Left renal pelvis (tissue), 4 donors: Measurements from ENCODE around the gene NAT14. TPM values are rescaled to one million over a fixed set of nuclear protein-coding genes. Genes with fewer than 3 reads are reported as not detected.
"Not testable (repeated sequence)": the region's sequence is repeated elsewhere in the genome, so short reads cannot be mapped to it uniquely, and the experiment has no call there.

Experiments
- DNase-seq, 4 donors: peaks; one replicate each; pipeline ENCODE4 v3.0.0-alpha.2; 2013; ENCODE audit warnings: low read depth in 4 of 4, low spot score in 3 of 4
- polyA plus RNA-seq, 4 donors: library from polyadenylated mRNA; unstranded; fragments of 120-200 nt; gene quantifications; one replicate each; pipeline ENCODE4 v1.2.1, GENCODE V29; 2013; ENCODE audit not compliant: insufficient read length in 4 of 4

Gene NAT14
- polyA plus RNA-seq, 4 donors = 31.4 to 56.7 (median 46.4) TPM

DNA sequence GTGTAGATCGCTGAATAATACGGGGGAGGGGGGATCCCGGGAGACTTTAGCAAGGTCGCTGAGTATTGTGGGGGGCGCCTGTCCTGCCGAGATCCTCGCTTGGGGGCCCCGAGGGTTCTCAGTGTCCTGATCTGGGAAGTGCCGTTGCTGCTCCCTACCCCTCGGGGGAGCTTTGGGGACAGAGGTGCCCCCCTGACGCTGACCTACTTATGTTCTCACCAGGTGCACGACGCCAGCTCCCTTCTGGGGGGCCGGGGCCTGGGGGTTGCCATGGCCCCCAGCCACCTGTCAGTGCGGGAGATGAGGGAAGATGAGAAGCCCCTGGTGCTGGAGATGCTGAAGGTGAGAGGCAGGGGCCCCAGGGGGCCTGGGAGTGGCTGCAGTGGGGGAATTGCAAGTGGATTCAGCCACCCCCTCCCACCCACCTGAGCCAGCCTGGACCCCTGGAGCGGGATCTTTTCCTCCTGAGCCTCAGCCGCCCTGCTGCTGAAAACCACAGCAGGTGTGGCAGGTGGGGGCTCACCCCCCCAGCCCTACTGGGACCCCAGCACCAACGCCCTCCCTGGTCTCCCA, 537 bp downstream of the NAT14 start:
- DNase-seq = no peak

DNA sequence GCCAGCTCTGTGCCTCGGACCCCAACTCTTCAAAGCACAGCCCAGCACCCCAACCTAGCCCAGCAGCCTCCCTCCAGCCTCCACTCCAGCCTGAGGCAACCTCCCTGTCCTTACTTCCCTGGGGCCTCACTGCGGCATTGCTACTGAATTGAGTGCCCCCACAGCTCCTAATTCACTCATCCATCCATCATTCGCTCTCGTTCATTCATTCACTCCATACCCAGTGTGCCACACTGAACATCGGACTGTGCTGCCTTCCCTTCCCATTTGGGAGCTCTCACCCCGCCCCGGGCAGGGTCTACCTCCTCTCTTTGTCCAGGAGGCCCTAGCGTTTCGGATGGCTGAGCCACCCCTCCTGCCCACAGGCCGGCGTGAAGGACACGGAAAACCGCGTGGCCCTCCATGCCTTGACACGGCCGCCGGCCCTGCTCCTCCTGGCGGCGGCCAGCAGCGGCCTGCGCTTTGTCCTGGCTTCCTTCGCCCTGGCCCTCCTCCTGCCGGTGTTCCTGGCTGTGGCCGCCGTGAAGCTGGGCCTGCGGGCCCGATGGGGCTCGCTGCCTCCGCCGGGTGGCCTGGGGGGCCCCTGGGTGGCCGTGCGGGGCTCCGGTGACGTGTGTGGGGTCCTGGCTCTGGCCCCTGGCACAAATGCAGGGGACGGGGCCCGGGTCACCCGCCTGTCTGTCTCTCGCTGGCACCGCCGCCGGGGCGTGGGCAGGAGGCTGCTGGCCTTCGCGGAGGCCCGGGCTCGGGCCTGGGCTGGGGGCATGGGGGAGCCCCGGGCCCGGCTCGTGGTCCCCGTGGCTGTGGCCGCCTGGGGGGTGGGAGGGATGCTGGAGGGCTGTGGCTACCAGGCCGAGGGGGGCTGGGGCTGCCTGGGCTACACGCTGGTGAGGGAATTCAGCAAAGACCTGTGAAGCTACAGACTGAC, 1.3 kb downstream of the NAT14 start:
- no peak for DNase-seq

DNA sequence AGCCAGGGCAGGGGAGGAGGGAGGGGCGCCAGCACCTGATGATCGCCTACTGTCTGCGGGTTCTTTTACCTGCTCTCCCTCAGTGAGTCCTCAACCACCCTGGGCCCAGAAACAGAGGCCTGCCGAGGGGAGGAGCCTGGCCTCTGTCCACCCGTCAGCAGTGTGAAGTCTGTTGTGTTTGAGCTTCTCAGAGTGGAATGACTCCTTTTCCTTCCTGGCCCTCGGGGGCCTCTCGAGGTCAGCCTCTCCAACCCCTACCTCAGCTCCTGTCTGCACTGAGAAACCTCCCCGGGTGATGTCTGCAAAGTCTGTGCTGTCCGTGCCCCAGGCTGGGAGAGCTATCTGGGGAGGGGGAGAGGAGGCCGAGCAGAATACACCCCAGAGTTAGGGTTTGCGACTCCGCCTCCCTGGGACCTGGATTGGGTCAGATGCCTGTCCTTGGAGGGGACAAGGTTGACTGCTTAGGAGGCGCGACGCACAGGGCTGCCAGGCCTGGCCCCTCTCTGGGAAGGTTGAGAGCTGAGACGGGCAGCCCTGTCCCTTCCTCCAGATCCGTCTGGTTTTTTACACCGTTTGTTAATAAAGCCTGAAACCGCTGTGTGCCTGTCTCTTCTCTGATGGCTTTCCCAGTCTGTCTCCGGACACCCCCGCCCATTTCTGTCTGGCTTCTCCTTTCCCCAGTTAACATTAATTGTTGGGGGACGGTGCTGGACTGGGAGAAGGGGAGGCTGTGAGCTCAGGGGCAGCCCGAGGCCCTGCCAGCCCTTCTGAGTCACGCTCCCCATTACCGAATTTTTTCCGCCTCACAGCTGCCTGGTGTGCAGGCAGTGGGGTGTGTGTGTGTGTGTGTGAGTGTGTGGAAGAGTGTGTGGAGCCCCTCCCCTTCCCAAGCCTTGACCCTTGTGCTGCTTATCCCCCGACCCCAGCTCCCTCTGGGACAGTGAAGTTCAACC, 2.3 kb downstream of the NAT14 start:
- DNase-seq = no peak

DNA sequence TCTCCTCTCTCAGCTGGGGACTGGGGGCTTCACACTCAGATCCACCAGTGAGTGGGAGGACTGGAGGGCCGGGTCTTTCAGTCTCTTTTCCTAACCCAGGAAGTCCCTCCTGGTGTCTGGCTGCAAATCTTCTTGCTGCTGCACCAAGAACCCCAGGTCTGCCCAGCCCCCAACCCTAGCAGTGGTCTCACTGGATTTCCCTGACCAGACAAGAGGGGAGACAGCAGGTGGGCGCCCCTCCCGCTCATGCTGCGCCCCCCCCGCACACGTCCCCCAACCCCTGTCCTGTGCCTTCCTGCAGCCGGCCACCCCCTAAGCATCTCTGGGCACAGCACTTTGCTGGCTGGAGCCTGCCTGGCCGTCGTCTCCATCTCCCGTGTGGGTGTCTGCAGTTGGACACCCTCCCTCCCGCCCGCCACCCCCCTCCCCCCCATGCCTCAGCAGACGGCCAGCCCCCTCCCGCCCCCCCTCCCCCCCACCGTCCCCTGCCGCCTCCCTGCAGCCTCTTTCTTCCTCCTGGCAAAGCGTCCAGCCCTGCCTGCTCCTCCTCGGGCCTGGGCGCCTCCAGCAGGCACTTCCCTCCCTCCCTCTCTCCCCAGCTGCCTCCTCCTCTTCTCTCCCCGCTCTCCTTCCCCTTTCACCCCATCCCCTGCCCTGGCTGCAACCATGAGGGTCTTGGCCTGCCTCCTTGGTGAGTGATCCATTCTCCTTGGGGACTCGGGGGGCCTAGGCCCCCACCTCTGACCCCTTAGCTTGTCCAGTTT, 3.1 kb downstream of the NAT14 start, which contains the start of gene SSC5D:
Gene SSC5D (plus strand): TSS at position 513 of the 764 bp plus-strand sequence. CDS start 154 bp downstream, at position 667.
- no peak for DNase-seq

DNA sequence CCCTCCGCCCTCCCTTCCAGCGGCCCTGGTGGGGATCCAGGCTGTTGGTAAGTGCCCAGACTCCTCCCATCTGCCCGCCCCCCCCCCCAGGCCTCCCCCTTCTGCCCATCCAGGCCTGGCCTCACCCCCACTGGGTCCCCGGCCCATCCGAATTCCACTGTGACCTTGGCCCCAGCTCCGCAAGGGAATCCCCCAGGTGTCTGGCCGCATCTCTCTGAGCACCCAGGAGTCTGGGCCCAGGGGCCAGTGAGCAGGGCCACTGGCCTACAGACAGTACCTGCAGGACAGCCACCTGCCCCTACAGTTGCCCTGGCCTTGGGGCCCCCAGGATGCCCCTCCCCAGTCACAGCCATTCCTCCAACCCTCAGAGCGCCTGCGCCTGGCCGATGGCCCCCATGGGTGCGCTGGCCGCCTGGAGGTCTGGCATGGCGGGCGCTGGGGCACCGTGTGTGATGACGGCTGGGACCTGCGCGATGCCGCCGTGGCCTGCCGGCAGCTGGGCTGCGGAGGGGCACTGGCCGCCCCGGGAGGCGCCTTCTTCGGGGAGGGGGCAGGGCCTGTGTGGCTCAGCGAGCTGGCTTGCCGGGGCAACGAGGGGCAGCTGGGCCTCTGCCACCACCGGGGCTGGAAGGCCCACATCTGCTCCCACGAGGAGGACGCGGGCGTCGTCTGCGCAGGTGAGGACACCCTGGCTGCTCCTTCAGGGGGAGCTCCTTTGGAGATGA, 4.2 kb downstream of the NAT14 start:
- no peak for DNase-seq

DNA sequence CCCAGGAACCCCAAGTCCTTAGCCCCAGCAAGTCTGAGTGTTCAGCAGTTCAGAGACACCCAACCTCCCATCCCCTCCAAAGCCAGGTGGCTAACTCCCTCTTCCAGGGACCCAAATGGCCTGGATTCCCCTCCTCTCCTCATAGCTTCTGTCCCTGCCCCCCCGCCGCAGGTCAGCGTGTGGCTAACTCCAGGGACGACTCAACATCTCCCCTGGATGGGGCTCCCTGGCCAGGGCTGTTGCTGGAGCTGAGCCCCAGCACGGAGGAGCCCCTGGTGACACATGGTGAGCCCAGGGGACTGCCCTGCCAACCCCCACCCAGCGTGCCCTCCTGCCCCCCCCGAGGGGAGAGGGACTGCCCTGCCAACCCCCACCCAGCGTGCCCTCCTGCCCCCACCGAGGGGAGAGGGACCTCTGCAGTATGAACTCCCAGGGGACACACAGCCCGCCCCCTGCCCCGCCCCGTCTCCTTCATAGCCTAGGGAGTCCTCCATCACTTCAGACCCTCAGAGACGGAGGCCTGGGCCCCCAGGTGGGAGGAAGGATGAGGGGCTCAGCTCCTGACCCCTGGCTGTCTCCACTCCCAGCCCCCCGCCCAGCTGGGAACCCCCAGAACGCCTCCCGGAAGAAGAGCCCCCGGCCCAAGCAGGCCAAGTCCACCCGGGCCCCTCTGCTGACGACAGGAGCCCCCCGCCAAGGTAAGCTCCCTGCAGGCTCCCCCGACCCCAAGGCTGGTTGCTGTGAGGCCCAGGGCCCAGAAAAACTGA, 4.9 kb downstream of the NAT14 start:
- no peak for DNase-seq

DNA sequence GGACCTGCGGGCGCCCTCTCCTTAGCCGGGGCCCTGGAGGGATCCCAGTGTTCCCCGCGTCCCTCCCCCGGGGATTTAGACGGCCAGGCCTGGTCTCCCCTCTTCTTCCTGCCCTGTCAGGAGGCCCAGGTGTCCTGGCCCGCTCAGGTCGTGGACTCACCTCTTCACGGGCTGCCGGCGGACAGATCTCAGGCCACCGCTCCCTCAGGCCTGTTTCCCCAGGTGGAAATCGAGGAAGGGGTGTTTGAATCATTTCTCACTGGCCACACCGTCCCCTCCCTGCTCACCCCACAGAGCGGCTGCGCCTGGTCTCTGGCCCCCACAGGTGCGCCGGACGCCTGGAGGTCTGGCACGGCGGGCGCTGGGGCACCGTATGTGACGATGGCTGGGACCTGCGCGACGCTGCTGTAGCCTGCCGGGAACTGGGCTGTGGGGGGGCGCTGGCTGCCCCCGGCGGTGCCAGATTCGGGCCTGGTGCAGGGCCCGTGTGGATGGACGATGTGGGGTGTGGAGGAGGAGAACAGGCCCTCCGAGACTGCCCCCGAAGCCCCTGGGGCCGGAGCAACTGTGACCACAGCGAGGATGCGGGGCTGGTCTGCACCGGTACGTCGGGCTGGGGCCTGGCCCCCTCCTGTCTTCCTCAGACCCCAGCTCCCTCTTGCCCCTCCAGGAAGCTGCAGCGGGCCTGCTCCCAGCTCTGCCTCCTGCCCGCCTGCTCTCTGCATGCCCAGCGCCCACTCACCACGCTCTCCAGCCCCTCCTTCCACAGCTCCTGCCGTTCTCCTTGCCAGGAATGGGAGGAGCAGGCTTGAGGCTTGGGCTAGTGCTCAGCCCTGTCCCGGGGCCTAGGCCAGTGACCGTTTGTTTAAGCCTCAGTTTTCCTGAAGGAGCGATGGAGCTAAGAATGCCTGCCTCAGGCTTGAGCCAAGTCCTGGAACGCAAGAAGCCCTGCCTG, 5.8 kb downstream of the NAT14 start:
- no peak for DNase-seq

DNA sequence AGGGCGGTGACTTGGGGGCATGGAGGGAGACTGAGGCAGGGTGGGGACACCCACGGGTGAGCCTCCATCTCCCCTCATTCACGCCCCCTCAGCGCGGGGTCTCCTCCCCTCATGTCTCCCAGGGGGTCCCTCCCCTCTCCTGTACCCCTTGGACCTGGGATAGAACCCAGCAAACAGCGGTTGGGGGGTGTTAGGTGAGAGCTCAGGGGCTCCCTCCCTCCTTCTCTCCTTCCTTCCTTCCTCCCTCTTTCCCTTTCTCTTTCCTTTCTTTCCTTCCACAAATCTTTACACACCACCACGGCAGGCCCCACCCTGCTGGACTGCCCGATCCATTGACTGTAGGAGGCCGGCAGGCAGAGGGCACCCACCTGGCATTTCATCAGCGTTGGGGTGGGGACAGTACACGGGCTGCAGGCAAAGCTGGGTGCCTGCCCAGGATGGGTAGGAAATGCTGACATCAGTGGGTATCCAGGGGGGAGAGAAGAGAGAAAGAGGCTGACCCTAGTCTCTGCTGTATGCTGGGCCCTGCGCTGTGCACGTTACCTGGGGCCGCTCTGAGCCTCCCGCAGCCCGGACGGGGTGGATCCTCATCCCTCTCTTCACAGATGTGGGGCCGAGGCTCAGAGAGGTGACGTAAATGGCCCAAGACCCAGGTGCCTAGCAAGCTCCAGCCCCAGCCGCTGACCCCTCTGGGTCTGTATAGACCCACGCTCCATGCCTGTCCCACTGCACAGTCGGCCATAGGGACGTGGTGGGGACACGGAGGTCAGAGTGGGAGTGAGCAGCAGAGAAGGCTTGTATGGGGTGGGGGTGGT, 6.8 kb downstream of the NAT14 start:
- DNase-seq = no peak

DNA sequence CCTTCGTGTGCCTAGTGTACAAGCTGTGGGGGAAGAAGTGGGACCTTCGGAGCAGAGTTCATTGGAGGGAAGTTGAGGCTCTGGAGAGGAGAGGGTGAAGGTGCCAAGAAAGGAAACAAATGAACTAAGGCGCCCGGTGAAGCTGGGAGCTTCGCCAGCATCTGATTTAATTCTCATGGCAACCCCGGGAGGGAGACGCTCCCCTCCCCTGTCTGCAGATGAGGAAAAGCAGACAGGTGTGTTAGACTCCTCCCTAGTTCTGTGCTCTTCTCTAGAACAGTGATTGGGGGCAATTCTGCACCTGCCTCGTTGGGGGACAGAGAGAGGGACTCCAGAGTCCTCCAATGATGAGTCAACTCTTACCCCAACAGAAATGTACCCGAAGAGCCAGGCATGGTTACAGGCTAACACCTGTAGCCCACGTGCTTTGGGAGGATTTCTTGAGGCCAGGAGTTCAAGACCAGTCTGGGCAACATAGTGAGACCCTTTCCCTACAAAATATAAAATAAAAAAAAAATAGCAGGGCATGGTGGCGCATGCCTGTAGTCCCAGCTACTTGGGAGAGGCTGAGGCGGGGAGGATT, 7.5 kb downstream of the NAT14 start:
- DNase-seq = no peak

DNA sequence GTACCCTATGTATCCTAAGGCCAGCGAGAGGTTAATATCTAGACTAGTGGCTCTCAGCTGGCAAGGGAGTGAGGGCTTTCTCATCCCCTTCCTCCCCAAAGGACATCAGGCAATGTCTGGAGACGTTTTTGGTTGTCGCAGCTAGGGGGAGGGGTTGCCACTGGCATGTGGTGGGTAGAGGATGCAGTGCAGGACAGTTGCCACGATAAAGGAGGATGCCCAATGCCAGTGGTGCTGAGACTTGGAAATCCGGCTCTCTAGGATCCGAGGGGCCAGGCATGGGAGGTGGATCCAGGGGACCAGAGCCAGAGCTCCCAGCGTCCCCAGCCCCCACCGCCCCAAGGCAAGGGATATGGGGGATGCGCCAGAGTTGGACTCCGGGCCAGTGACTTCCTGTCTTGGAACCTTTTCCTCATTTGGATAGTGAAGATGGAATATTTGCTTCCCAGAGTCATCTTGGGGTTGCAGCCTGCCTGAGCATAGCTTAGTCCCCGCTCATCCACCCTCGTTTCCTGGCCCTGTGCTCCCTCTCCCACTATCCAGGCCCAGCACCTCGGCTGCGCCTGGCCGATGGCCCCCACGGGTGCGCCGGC, 8.2 kb downstream of the NAT14 start:
- no peak for DNase-seq

DNA sequence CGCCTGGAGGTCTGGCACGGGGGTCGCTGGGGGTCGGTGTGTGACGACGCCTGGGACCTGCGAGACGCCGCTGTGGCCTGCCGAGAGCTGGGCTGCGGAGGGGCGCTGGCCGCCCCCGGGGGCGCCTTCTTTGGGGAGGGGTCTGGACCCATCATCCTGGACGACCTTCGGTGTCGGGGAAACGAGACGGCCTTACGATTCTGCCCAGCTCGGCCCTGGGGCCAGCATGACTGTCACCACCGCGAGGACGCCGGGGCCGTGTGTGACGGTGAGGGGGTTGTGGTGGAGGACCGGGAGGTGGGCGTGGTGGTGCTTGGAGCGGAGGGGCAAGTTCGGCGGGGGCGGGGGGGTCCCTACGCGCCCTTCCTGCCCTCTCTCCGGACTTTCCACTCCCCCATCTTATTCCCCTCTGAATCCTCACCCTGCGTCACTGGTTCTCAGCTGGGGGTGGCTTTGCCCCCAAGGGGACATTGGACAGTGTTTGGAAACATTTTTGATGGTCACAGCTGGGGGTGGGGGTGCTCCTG, 8.7 kb downstream of the NAT14 start:
- DNase-seq = no peak

DNA sequence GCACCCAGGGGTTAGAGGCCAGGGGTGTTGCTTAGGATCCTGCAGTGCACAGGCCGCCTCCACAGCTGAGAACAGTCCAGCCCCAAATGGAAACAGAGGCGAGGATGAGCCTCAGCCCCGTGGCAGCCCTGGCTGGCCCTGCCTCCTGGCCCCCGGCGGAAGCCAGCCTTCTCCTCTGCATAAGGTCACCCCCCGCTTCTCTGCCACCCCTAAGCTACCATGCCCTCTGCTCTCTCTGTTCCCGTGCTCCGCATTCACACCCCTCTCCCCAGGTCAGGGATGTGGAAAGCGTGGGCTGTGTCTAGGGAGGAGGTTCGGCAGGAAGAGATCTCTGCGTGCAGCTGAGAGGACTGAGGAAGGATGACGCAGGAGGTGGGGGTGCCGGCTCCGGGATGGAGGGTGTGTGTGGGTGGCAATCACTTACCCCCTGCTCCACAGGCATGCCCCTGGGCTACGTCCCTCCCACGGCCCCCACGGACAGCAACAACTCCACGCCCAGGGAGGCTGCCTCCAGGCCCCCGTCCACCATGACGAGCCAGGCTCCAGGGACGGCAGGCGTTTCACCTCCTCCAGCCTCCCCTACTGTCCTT, 9.3 kb downstream of the NAT14 start:
- no peak for DNase-seq

DNA sequence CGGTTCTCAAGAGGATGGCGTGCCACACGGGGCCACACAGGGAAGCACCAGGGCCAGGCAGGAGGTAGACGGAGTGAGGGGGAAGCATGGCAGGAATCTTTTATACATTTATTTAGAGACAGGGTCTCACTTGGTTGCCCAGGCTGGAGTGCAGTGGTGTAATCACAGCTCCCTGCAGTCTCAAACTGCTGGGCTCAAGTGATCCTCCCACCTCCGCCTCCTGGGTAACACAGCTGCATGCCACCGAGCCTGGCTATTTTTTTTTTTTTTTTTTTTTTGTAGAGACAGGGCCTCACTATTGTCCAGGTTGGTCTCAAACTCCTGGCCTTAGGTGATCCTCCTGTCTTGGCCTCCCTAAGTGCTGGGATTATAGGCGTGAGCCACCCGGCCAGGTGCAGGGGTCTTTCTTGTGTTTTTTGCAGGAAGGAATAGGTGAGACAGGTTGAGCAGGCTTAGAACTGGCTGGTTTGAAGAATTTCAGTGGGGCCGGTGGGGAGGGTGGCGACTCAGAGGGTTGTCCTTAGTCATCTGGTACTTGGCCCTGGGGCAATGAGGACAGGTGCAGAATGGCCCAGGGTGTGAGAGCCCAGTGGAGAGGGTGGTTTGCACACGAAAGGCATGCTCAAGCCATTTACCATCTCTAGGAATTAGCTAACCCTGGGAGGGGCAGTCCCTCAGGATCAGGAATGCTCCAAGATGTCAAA, 10.8 kb downstream of the NAT14 start:
- DNase-seq = no peak

DNA sequence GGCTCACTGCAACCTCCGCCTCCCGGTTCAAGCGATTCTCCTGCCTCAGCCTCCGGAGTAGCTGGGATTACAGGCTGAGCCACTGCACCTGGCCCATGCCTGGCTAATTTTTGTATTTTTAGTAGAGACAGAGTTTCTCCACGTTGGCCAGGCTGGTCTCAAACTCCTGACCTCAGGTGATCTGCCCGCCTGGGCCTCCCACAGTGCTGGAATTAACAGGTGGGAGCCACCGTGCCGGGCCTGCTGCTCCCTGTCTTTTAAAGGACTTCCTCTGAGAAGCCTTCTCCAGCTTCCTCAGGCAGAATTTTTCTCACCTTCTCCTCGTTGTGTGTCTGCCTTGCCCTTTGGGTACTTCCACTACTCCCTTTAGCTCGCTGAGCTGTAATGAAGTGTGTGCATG, 11.8 kb downstream of the NAT14 start:
- not testable (repeated sequence) for DNase-seq

DNA sequence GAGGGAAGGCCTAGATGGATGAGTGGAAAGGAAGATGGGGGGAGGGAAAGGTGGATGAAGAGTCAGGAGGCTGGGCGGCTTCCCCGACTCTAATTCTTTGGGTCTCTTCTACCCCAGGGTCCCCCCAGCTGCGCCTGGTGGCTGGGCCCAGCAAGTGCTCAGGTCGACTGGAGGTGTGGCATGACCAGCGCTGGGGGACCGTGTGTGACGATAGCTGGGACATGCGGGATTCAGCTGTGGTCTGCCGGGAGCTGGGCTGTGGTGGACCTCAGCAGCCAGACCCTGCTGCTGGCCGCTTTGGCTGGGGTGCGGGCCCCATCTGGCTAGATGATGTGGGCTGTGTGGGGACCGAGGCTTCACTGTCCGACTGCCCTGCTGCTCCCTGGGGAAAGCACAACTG, 12.8 kb downstream of the NAT14 start:
- DNase-seq = no peak
